HK-2 (cell line): Measurements from ENCODE around the gene ARL4D.
A peak's percentile ranks its signal among the peaks of the same experiment; 100 is the strongest.
"Not testable (repeated sequence)": the region's sequence is repeated elsewhere in the genome, so short reads cannot be mapped to it uniquely, and the experiment has no call there.

ENCODE experiments used
- DNase-seq: peaks from one replicate; pipeline ENCODE4 v3.0.0-alpha.2; 2018; ENCODE audit not compliant: unreplicated experiment

ARL4D gene

GRCh38 chr17:43395165-43395564, 3.6 kb upstream of the ARL4D start:
- DNase-seq = no peak

DNA sequence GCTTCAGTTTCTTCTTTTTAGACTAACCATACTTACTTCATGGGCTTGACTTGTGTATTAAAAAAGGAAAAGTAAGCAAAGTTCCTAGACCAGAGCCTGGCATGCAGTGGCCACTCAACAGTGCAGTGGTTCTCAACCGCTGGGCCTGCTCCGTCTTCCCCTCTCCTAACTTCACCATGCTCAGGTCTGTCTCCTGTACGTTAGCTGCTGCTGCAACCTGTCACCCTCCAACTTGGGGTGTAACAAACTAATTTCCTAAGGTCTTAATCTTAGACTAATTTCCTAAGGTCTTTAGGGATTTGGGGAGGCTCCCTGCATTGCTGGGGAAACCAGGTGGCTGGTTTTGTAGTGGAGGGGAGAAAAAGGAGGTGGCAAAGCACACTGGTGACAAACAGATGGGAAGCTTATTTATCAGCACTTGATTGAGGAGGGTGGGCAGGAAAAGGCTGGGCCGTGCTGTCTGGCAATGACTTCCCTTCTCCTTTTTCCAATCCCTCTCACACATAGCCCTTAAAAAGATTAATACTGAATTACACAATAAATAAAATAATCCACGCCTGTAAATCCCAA, 2.2 kb upstream of the ARL4D start:
- no peak for DNase-seq

- DNase-seq = no peak
Observed at GRCh38 chr17:43399839-43400328, 1.1 kb downstream of the ARL4D start.

GRCh38 chr17:43400943-43401717, 2.3 kb downstream of the ARL4D start:
- DNase-seq = peak; percentile 80

- no peak for DNase-seq
Observed at GRCh38 chr17:43402078-43402477, 3.3 kb downstream of the ARL4D start.

DNA sequence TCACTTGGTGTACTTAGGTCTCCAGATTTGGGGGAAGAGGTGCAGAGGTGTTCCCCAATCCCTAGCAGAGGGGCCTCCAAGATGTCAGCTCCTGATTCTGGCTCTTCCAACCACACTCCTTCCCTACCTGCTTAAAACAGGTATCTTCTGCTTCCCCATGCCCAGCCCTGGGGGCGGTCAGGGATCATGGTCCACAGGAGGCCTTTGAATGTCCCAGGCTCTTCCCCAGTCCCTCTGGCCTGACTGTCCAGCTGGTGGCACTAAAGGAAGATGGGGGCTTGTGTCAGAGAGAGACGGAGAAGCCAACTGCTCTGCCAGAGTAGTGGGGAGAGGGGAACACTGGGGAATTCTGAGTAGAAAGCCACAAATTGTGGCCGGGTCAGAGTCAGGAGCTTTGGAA, 3.8 kb downstream of the ARL4D start:
- no peak for DNase-seq

DNA sequence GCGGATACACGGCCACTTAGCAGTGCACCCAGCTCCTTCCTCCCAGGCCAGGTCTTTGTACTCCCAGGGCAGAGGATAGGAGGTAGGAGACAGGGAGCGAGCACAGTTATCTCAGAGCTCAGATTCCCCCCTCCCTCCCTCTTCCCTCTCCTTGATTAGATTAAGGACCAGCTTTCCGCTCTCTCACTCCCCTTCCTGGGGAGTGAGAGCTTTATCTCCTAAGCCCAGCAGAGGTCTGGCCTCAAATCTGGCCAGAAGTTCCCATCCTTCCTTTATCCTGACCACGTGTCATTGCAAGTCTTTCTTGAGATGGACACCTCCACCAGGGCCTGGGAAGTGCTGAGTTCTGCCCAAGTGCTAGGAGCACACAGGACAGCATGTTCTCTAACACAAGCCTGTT, 5.1 kb downstream of the ARL4D start:
- DNase-seq = no peak

GRCh38 chr17:43405861-43406260, 7.1 kb downstream of the ARL4D start:
- DNase-seq = no peak

DNA sequence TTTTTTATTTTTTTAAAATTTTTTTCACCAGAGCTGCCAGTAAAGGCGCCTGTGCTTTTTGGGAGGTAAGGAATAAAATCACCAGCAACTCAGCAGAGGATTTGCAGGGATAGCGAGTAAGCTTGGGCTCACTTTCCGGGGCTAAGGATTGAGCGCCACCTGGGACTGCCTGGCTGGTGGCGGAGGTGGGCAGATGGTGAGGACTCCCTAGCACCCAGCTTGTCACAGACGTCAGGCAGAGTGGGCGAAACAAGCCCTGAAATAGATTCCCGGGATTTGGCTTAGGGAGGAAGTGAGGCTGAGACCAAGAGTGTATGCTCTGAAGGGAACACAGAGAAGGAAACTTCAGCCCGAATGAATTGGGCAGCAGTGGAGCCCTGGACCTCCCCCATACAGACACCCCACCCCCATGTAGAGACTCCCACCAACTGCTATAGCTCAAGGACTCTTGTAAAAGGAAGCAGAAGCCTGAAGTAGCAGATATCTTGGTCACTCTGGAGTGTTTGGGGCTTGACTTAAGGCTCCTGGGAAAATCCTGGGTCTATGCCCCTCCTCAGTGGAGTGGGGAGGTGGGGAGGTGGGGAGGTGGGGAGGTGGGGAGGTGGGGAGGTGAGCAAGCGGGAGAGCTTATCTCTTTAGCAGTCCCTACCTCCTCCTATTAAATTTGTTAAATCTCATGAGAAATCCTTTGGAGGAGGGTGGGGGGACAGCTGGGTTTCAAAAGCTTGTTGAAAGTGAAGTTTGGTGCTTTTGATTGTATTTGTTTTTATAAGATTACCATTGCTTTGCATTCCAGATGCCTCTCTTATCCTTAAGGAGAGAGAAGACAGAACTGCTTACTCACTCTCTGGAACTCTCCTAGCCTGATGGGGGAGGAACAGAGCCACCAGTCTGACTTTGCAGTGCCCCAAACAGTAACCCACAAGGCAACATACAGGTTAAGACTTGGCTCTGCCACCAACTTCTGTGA, 8.2 kb downstream of the ARL4D start:
- DNase-seq = no peak

DNA sequence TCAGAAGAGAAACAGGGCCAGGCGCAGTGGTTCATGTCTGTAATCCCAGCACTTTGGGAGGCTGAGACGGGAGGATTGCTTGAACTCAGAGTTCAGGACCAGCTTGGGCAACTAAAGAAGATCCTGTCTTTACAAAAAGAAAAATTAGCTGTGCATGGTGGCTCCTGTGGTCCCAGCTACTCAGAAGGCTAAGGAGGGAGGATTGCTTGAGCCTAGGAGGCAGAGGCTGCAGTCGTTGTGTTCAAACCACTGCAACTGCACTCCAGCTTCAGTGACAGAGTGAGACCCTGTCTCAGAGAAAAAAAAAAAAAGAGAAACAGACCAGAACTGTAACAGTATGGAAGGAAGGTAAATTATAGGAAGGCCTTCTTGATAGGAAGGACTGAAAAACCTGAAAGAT, 10.3 kb downstream of the ARL4D start:
- DNase-seq = no peak

GRCh38 chr17:43410557-43411368, 12.0 kb downstream of the ARL4D start:
- no peak for DNase-seq

GRCh38 chr17:43411369-43411677, 12.5 kb downstream of the ARL4D start:
- DNase-seq = no peak

DNA sequence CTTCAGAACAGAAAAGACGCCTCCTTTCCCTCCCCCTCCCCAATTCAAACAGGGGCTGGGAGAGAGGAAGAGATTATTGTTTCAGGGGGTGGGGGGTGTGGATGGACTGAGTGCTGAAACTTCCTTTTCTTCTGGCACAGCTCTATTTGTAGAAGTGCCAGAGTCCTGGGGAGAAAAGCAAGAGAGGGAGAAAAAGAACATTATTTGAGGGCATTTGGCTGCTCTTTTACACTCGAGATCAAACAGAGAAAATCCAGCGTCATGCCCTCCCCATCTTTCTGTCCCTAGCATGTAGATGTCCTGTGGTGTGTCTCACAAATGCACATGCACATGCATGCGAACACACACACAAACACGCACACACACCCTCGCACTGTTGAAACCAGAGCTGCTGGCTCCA, 13.0 kb downstream of the ARL4D start:
- no peak for DNase-seq

- no peak for DNase-seq
Observed at GRCh38 chr17:43412166-43412565, 13.4 kb downstream of the ARL4D start.

DNA sequence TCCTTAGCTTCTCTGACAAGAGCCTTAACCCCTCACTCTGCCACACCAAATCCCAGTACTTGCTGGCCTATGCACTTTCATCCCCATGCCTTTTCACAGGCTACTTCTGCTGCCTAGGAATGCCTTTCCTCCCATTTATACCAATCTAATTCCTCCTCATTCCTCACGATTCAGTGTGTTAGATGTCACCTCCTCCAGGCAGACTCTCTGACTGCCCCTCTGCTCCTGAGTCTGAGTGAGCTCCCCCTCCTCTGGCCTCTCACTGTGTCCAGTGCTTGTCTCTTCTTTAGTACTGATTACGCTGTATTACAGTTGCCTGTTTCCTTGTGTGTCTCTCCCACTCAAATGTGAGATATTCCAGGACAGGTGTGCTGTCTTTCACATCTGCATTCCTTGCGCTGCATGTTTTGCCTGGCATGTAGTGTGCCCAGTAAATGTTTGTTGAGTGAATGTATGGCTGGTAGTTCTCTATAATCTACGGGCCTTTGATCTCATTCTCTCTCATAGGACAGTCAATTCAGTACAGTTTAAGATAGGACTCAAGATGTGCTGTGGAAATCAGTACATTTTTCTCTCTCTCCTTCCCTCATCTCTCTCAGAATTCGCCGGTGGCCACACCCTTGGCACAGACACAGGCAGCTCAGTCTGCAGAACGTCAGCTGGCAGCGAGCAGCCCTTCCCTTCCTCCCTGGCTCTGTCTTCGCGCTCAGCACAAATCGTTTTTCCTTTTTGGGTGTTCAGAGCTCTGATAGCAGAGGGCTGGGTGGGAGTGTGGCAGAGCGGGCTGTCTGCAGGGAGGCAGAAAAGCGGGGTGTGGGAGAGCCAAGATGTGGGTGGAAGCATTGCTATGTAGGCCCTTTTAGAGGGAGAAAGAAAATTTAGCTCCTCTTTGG, 18.5 kb downstream of the ARL4D start:
- no peak for DNase-seq

- peak; percentile 80 for DNase-seq
Observed at GRCh38 chr17:43418441-43419374, 19.9 kb downstream of the ARL4D start.

DNA sequence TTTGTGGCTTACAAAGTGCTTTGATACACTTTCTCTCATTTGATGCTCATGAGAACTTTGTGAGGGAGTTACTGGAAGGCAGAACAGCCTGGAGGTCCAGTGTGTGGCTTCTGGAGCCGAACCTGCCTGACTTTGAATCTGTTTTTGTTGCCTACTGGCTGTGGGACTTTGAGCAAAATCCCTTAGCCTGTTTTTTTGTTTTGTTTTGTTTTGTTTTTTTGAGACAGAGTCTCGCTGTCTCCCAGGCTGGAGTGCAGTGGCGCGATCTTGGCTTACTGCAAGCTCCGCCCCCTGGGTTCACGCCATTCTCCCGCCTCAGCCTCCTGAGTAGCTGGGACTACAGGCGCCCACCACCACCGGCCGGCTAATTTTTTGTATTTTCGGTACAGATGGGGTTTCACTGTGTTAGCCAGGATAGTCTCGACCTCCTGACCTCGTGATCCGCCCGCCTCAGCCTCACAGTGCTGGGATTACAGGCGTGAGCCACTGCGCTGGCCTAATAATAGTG, 20.6 kb downstream of the ARL4D start:
- DNase-seq = not testable (repeated sequence)

DNA sequence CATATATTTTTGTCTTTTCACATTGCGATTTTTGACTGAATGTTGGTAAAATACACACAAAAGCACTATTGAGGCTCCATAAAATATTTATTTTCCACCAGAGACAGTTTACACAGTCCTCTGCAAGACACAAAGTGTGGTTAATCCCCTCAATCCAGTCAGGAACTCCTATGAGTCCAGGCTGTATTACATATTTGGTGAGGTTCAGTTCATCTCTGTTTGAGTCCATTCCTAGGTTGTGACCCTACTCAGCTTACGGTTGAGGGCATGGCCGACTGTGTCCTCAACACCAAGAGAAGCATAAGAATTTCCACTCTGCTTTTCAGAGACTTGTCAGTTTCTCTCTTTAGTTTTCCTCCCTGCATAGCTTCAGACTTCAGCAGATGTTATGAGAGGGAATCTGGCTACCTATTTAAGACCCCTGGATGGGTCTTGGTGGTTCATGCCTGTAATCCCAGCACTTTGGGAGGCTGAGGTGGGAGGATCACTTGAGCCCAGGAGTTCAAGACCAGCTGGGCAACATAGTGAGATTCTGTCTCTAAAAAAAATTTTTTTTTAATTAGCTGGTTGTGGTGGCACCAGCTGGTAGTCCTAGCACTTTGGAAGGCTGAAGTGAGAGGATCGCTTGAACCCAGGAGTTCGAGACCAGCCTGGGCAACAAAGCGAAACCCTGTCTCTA, 25.1 kb downstream of the ARL4D start:
- DNase-seq = no peak
